ENCODE measurements around the gene CREBBP. TPM values are rescaled to one million over a fixed set of nuclear protein-coding genes. Genes with fewer than 3 reads are reported as not detected.
A peak's percentile ranks its signal among the peaks of the same experiment; 100 is the strongest.

Gene CREBBP
- total RNA-seq, 1 donor from 2014 or later = 43.7 TPM

DNA sequence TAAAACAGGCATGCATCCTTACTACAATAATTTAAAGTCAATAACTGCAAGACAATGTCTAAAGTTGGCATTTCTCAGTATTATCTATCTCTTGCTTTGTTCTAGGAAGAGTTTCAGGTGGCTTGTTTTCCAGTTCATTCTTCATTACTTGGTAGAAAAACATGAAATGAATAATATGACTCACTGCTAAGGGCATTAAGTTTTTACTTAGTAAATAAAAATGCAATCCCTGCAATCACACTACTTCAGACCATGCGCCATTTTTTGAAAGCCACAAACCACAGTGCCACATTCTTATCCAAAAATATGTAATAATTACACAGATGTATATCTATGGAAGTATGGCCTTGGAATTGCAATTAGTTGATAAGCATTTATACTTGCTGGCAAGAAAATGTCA lies 55.4 kb downstream of the CREBBP start:
- DNase-seq (ENCODE audit: low read depth) = peak; percentile 56

DNA sequence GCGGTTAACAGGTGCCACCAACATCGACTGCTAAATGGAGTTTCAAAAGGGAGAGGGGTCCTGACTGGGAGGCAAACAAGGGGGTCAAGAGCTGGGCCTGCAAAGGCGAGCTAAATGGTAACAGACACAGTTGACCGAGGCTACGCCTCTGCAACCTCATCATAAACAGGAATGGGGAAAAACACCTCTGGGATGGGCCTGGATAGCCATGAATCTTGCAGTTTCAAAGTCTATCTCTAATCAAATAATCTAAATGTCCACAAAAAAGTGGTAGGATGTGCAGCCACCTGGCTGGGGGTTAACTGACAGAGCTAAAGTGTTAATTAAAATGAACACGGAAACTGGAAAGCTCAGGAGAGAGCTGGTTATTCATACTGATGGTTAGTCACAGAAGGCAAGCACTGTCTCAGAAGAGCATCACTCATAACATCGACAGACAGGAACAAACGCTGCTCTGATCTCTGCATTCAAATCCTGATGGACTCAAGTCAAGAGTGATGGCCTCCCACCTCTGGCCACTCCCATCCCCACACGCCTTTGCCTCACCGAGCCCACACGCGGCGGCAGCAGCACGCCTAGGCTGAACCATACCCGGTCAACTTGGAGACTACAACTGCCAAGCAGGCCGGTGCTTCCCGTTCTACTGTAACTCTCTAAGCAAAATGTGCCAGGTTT lies 56.3 kb downstream of the CREBBP start:
- DNase-seq (ENCODE audit: low read depth) = no peak

DNA sequence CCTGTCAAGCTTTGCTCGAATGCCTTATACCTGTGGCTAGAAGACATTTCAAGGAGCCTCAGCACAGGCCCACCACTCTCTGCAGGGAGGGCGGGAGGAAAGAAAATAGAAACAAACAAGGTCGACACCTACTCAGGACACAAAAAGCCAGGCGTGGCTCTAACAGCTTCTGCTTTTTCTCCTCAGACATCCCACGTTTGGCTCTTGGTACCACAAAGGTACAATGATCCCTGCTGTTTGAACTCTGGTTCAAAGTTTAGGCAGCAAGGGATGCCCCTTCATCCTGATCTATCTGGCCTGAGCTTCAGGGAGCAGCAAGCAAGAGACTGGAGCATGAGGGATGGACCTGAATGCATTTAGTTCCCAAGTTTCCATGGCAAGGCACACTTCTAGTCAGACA lies 57.1 kb downstream of the CREBBP start:
- no peak for DNase-seq (ENCODE audit: low read depth)

DNA sequence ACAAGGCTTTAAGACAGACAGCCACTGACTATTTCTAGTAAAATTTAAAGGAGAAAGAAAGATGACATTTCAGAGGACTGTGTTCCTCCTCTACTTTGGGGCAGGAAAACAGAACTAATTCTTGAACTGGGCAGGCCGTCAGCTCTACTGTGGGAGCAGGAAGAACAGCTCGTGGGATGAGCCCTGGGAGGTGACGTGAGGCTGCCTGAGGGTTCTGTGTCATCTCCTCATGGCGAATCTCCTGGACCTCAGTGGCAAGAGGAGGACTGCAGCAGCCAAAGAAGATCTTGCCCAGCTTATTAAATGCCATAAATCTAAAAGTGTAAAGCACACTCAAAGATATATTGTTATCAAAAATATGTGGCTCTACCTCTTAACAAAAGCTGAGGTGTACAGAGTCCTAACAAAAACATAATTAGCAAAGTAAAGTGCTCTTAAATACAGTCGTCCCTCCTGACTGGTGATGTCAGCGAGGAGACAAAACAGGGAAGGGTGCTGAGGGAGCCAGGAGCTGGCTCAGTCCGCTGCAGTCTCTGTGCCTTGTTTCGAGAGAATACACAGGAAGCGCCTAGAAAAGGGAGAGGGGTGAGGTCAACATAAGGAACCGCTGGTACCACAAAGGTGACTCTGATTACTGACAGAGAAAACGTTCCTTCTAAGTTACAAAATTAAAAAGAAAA lies 58.0 kb downstream of the CREBBP start:
- DNase-seq (ENCODE audit: low read depth) = no peak

DNA sequence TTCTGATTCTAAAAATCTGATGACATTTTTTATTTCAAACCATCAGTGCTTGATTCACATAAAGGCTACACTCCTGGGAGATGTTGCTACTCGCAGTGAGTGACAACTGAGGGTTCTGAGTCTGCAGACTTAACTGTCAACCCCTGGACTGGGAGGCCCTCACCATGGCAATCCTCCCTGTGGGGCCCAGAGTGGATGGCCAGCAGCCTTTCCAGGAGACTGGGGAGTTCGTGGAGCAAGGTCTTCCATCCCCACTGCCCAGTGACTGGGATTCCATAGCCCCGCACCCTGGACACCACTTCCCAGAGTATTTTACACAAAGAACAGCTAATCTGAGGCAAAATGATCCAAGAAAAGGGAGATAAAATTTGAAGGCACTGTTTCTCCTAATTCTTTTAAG lies 59.3 kb downstream of the CREBBP start:
- DNase-seq (ENCODE audit: low read depth) = no peak

DNA sequence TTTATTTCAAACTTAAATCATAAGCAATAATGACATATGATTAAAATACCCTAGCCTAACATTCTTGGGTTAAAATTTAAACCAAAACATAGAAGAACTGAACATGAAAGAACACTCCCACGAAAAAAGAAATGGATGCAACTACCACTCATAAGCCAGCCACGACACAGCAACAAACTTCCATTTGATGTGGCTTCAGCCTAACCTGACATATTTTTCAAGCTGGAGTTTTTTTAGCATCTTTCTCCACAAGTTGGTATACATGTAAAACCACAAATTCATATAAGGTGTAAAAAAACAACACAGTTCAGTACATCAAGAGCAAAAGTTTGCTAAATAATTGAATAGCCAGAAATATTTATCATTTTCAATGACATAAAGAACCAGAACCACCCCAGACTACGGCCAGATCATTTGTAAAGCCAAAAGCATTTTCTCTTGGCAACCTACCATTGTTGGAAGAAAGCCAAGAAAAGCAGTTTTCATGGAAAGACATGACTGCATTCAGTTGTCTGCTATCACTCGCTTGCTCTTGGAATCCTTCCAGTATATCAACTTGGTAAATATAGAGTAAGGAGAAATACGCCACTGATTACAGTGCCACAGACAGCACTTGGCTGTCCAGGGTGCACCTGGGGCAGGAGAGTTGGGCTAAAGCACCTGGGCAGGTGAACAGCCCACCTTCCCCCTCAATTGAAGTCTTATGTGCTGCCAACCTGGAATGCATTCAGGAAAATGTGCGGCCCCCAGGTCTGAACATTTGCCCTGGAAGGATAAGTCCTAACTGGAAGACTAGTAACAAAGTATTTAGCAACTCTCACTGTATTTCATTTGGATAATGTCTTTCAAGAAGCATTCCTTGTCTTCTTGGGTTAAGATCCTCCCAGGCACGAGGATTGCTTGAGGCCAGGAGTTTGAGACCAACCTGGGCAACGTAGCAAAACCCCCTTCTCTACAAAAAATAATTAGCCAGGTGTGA lies 60.5 kb downstream of the CREBBP start:
- DNase-seq (ENCODE audit: low read depth) = peak; percentile 89

DNA sequence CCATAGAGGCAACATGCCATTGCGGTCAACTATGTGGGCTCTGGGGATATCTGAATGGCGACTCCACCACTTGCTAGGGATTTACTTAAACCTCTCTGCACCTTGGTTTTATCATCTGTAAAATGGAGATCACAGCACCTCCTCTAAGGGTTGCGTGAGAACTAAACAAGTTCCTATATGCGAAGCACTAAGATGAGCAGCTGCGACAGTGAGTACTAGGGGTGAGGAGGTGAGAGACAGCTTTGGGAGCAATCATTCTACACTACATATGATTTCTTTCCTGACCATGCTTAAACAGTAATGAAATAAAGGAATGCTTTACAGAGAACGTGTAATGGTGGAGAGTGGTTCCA lies 61.4 kb downstream of the CREBBP start:
- DNase-seq (ENCODE audit: low read depth) = no peak

DNA sequence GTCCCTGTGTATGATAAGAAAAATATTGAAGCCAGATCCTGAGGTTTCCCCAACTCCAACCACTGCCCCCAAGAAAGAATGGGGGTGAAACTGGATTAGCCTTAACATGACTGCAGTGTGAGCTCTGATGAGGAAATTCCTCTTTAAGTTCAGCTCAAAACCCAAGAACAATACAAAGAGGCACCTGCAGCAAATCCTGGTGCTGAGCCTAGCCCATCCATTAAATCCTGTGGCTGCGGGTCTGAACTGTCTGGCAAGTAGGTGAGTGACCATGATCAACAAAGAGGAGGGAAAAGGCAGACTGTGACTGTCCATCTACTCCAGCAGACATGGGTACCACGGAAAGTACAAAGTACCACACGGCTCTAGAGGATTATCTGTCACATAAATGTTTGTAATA lies 64.2 kb downstream of the CREBBP start:
- no peak for DNase-seq (ENCODE audit: low read depth)

DNA sequence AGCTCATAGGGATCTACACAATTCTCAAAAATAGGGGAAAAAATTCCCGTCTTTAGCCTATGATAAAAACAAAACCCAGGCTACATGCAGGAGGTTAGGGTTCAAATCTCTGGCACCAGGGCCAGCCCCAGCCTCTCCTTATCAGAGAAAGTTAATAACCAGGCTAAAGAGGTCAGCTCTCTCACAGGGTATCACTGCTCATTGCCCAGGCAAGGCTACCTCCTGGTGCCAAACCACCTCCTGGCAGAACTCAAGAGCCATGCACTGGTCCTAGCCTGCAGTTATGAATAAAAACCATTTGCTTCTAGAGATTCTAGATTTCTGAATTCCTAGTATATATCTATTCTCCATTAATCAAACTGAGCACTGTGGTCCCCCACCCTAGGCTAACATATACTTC lies 65.8 kb downstream of the CREBBP start:
- DNase-seq (ENCODE audit: low read depth) = no peak

DNA sequence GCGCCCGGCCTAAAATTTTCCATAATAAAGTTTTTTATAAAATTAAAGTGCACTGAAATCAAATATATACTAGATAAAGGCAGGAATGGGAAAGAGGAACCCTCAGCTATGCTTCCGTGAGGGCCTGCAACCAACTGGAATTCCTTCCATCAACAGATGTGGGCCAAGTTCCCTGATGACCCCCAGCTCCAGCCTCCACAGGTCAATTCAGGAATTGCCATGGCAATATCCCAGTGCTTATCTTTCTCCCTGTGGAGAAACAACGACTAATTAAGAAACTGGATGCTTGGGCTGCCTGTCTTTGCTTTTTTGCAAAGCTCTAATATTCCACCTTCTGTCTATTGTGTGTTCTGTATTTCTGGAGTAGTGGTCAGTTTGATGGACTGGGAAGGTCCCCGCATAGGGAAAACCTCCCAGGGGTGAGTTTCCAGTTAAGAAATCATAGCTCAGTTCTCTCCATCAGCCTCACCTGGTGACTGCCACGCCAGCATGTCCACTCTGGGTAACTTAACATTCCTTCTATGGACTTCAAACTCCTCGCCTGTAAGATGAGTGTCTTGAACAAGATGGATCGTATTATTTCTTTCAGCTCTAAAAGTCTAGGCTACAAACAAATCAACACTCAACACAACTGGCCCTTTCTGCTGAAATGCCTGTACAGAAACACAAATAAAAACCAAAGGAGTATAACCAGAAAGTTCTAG lies 67.9 kb downstream of the CREBBP start:
- no peak for DNase-seq (ENCODE audit: low read depth)

DNA sequence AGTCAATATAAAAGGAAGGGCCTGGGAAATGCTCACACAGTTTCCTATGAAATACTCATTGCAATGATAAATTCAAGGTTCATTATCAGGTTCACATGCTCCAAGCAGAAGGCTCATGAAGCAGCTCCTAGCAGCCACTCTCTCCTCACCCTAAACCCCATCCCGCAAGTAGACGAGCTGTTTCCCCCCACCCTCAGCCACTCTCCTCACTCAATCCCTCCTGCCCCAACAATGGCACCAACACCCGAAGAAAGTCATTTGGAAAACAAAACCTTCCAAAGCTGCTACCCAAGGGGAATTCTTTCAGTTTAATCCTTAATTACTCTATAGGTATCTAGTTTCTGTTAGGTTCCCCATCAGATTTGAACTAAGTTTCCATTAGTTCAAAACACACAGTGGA lies 69.7 kb downstream of the CREBBP start:
- no peak for DNase-seq (ENCODE audit: low read depth)

DNA sequence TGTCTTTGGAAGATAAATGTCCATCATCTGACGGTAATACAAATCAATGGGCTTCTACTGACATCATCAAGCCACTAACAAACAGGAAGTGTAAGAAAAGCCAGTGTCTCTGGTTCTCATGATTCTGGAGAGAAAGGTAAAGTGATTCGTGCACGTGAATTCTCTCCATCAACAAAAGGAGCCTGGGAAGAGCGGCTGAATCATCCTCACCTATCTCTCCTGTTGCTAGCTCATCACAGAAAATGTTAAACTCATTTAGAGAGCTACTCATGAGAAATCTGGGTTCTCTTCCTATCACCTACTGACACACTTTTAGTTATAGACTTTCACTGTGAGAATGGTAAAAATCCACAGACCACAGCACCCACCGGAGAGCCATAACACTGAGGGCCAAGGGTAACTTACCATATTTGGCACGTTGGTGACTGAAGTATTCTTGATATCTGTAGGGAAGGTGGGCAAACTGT lies 70.3 kb downstream of the CREBBP start:
- DNase-seq (ENCODE audit: low read depth) = no peak

DNA sequence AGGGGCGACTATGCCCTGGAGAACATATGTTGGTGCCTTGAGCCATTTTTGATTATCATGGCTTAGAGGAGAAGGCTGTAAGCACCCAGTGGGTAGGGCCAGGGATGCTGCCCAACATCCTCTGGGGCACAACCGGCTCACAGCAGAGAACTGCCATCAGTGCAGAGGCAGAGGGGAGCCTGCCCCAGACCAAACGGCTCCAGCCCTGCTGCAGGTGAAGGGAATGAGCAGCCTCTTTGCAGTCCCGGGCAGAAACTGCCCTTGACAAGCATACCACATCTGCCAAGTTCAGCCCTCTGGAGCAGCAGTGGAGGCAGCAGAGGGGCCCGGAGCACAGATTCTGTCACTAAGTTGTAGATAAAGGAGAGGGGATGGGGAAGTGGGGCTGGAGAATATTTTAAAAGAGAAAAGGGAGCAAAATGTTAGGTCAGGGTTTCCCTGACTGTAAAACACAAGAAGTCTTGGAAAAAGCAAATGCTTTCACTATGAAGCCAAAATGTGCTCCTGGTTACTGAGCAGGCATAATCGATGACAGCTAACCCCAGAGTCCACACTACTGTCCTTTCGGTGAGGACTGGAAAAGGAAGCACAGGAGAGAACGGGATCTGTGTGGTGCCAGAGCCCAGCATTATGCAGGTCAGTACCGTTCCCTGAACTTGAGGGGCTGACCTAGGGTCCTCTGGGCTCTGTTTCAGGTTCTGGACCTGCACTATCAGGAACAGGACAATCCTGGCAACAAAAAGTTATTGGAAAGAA lies 72.0 kb downstream of the CREBBP start:
- DNase-seq (ENCODE audit: low read depth) = no peak

DNA sequence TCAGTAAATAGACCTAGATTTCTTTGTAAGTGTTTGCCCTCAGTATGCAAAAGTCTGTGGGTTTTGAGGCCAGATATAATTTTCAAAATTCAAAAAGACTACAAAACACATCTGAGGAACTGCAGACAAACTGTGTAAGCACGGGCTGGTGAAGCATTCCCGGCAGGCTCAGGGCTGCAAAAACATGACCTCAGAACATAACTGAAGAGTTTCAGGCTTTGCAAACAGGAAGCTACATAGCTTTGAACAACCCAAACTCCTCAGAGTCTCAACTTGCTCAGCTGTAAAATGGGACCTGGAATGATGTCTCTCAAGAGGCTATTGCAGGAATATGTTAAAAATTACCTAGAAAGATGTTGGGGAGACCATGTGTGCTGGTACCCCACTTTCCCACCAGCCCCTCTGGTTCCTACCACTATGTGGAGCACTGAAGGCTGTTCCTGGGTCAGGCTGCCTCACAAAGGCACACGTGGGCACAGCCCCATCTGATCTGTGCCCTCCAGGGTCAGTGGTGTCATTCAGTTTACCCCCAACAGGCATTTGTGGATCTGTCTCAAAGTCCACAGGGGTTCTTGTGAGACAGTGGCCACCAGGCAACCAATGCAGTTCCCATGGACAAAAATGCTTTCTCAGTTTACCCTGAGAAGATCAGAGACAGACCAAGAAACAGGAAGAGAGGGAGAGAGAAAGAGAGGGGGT lies 72.9 kb downstream of the CREBBP start:
- DNase-seq (ENCODE audit: low read depth) = no peak

DNA sequence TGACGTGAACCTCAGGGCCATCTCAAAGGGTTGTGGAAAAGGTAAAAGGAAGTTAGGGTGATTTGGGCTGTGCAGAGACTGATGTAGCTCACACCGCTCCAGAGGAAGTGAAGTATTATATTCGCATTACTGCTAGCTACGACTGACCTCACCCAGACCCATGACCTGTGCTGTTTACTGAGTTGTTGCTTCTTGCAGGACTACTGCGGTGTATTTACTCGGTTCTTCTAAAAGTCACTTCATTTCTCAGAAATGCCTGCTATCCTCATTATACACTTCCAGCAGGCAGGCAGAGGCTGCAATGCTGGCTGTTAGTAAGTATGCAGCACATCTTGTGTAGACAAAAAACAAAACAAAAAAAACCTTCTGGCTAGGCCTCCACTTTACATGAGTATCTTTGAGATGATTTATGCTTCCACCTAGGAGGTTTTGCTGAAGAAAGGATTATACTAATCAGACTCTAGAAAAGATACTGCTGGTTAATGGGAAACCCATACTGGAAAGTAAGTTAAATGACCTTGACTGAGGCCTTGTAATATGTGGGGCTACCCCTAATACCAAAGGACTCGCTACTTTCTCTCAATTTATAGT lies 76.0 kb downstream of the CREBBP start:
- DNase-seq (ENCODE audit: low read depth) = no peak

DNA sequence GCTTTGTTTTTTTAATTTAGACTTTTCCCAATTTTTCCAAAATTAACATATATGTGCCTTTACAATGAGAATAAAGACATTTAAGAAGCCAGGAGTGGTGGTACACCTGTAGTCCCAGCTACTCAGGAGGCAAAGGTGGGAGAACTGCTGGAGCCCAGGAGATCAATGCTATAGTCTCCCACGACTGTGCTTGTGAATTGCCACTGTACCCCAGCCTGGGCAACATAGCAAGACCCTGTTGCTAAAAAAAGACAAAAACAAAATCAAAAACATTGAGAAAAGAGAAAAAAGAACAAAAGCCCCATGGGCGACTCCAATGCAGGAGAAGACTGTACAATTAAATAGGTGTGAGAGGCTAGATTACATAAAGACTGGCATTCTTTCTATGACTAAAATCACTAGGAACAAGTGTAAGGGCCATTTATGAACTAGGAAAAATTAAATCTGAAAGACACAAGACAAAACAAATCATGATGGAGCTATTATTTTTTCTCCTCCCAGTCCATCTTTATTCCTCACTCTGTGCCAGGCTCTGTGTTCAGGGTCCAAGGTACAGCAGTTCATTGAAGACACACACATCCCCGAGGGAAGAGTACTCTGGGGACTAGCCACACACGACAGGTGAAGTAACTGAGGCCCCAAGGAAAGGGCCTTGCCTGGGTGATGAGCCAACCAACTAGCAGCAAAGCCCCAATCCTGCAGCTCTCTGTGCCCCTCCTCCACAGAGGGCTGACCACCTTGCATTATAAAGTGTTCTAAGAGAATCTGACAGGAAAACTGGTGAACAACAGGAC lies 79.8 kb downstream of the CREBBP start:
- DNase-seq (ENCODE audit: low read depth) = no peak

DNA sequence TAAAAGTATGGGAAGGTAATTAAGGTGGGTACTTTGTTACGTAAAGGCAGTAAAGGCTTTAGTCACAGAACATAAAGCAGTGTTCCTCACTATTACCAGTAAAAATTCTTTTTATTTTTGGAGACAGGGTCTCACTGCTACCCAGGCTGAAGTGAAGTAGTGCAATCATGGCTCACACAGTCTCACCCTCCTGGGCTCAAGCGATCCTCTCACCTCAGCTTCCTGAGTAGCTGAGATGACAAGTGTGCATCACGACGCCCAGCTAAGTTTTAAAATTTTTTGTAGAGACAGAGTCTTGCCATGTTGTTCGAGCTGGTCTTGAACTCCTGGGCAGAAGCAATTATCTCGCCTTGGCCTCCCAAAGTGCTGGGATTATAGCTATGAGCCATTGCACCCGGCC lies 80.5 kb downstream of the CREBBP start:
- DNase-seq (ENCODE audit: low read depth) = no peak

DNA sequence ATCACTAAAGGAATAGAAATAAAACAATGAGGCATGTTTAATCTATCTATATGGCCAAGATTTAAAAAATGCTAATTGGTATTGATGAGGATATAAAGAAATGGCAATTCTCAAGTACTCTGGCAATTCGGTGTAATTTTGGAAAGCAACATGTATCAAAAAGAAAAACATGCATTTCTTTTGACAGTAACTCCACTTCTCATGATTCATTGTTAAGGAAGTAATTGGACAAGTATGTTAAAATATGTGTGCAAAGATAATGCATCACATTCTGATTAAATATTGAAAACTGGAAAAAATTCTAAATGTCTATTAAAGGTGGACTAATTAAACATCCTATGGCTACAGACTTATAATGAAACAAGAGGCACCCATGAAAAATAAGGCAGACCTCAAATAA lies 81.2 kb downstream of the CREBBP start:
- DNase-seq (ENCODE audit: low read depth) = no peak

DNA sequence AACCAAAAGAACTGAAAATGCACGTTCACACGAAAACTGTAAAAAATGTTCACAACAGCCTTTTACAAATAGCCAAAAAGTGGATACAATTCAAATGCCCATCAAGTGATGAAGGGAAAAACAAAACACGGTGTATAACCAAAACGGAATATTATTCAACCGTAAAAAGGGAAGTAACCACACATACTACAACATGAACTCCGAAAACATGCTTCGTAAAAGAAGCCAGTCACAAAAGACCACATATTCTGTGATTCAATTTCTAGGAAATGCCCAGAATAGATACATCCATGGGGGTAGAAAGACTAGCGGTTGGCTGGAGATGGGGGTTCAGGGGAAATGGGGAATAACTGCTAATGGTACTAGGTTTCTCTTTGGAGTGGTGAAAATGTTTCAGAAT lies 81.7 kb downstream of the CREBBP start:
- DNase-seq (ENCODE audit: low read depth) = no peak
